GM12801 (cell line): ENCODE measurements around the gene RAI14.

Source experiments
- TF ChIP-seq, protein P1 (sequence below): IDR thresholded peaks from one replicate; pipeline ENCODE4 v1.5.1; 2011; ENCODE audit warnings: control low read depth; ENCODE audit not compliant: insufficient read length; ENCODE audit errors: extremely low read depth

RAI14 gene

DNA sequence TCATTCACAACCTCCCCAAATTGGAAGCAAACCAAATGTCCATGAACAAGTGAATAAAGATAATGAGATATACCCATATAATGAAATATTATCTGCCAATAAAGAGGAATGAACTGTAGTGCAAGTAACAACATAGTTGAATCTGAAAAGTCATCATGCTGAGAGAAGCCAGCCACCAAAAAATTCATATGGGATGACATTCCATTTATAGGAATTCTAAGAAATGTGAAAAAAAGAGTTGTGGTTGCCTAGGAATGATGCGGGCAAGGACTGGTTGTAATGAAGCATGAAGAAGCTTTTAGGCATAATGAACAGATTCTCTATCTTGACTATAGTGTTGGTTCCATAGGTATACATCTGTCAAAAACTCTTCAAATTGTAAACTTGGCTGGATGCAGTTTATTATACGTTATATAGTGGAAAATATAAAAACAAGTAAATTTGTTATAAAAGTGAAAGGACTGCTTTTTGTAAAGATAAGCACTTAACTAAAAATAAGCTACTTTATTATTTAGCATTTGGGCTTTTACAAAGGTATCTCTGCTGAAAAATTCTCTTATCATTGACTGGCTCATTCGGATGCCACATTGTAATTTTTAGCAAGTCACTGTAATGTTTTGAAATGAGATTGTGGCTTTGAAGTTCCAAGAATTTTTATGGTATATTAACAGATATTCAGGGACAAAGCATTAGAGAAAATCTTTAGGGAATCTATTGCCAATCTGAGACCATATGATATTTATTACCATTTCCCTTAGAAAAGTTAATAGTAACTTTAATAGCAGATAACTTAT, 161.6 kb downstream of the RAI14 start:
- TF ChIP-seq, protein P1, sequence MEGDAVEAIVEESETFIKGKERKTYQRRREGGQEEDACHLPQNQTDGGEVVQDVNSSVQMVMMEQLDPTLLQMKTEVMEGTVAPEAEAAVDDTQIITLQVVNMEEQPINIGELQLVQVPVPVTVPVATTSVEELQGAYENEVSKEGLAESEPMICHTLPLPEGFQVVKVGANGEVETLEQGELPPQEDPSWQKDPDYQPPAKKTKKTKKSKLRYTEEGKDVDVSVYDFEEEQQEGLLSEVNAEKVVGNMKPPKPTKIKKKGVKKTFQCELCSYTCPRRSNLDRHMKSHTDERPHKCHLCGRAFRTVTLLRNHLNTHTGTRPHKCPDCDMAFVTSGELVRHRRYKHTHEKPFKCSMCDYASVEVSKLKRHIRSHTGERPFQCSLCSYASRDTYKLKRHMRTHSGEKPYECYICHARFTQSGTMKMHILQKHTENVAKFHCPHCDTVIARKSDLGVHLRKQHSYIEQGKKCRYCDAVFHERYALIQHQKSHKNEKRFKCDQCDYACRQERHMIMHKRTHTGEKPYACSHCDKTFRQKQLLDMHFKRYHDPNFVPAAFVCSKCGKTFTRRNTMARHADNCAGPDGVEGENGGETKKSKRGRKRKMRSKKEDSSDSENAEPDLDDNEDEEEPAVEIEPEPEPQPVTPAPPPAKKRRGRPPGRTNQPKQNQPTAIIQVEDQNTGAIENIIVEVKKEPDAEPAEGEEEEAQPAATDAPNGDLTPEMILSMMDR: no peak

DNA sequence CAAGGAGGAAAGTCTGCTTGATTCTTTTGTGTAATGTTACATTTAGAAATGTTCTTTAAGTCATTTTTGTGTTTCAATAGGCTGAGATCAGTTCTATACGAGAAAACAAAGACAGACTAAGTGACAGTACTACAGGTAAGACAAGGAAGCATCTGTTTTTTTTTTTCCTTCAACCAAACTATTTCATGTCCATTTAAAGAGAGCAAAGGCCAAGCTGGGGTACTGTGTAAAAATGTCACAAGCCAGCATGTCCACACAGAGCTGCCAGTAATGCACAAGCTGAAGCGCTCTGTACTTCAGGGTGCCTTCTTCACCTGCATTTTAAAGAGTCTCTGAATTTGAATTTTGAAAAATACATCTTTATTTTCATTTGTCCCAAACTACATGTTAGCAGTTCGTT, 162.6 kb downstream of the RAI14 start:
- TF ChIP-seq, protein P1: no peak

DNA sequence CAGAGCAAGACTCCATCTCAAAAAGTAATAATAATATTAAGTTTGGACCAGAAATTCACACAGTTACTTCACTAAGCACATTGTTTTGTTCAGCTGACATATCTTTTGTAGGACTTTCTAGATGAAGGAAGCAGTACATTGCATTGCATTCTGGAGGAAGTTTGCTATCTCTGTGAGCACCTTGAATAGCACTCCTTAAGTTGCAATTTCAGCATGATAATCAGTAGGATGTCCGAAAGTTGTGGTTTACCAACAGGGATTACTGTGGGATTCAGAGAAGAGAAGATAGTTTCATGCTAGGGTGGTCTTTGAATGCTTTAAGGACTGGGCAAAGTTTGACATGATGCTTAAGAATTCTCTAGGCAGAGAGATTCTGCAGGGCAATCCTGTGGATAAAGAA, 164.5 kb downstream of the RAI14 start:
- TF ChIP-seq, protein P1: no peak

DNA sequence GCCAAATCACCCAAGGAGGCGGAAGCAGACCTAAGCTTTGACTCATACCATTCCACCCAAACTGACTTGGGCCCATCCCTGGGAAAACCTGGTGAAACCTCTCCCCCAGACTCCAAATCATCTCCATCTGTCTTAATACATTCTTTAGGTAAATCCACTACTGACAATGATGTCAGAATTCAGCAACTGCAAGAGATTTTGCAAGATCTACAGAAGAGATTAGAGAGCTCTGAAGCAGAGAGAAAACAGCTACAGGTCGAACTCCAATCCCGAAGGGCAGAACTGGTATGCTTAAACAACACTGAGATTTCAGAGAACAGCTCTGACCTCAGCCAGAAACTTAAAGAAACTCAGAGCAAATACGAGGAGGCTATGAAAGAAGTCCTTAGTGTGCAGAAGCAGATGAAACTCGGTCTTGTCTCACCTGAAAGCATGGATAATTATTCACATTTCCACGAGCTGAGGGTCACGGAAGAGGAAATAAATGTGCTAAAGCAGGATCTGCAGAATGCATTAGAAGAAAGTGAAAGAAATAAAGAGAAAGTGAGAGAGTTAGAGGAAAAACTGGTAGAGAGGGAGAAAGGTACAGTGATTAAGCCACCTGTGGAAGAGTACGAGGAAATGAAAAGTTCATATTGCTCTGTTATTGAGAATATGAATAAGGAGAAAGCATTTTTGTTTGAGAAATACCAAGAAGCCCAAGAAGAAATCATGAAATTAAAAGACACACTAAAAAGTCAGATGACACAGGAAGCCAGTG, 167.0 kb downstream of the RAI14 start:
- TF ChIP-seq, protein P1: no peak

DNA sequence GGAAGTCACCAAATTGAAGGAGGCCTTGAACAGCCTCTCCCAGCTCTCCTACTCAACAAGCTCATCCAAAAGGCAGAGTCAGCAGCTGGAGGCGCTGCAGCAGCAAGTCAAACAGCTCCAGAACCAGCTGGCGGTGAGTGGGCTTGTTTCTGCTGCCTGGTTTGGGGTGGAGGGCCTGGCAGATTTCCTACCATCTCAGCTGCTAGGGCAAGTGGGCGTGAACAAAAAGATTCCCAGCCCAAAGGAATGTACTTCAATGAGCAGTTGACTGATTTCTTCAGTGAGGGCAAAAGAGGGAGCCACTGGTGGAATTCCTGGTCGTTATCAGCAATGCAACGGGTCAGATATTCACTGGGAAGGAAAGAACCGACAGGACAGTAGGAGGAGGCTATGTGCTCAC, 170.2 kb downstream of the RAI14 start:
- TF ChIP-seq, protein P1: no peak

DNA sequence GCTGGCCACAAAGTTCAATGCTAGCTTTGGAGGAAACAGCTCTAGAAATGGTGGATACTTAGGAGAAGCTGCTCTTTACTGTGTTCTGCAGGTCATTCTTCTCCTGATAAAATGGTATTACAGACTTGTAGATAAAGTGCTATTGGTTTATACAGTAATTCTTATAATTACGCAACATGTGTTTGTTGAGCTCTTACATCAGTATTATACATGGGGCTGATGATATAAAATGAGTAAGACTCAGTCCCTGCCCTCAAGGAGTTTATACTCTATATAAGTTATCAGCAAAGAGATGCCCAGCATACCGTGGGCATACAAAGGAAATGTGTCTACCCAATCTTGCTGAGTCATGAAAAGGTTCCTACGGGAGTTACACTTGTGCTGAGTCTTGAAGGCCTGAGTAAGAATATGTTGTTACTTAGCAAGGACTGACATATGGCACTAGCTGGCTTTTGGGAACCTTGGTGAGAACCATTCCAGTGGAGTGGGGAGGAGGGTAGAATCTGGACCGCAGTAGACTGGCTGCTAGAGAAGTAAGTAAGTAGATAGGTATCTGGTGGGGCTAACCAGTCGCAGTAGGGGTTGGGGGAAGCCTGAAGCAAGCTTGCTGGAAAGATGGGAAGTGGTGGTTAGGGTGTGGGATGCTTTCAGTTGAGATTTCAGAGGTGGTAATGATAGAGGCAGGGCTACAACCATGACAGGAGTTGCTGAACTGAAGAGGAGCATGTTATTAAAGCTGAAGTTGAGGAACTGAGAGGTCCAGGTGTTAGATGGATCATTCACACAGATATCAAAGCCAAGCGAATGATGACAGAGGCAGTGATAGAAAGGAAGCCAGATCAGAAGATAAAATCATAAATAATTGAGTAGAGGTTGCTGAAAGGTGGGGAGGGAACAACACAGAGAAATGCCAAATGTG, 171.7 kb downstream of the RAI14 start:
- TF ChIP-seq, protein P1: no peak

DNA sequence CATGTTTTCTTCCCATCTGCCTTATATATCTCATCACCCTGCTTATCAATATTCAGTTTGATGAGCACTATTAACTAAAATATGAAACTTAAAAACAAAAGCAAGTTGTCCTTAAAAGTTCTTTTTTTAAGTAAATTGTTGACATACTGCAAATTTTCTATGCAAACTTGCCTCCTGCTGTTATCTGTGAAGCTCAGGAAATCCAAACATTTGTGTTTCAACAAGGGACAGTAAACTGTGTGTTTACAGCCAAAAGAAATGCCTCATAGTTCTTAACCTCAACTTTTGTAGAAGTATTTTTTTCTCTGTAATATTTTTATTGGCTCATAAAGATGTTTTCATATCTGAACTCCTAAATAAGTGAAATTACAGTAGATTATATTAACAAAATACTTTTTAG, 175.2 kb downstream of the RAI14 start:
- TF ChIP-seq, protein P1: no peak
